ENCODE results near the gene JPH2. TPM values are rescaled to one million over a fixed set of nuclear protein-coding genes. Genes with fewer than 3 reads are reported as not detected.

The JPH2 gene
- total RNA-seq, 2 donors from 2014 or later: 131 to 168 TPM

DNA sequence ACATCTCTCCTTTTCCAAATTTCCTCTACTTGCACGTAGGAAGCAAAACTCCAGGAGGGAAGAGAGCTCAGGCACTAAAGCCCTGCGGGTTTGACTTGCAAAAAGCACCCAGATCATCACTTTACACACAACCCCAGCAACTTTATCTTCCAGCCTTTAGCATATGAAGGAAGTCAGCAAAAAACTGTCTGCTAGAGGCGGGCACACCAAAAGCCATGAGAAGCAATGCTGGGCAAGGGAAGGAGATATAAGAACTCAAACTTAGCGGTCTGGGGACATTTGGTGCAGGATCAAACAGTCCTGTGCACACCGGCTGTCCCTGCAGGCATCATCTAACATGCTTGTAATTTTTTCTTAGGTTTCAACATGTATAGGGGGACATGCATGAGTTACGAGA, 113.3 kb downstream of the JPH2 start:
- H3K27me3 ChIP-seq: no peaks in the 10 kb centered on the region
- no peaks in the 10 kb centered on the region for H3K36me3 ChIP-seq
- TF ChIP-seq, protein P1, sequence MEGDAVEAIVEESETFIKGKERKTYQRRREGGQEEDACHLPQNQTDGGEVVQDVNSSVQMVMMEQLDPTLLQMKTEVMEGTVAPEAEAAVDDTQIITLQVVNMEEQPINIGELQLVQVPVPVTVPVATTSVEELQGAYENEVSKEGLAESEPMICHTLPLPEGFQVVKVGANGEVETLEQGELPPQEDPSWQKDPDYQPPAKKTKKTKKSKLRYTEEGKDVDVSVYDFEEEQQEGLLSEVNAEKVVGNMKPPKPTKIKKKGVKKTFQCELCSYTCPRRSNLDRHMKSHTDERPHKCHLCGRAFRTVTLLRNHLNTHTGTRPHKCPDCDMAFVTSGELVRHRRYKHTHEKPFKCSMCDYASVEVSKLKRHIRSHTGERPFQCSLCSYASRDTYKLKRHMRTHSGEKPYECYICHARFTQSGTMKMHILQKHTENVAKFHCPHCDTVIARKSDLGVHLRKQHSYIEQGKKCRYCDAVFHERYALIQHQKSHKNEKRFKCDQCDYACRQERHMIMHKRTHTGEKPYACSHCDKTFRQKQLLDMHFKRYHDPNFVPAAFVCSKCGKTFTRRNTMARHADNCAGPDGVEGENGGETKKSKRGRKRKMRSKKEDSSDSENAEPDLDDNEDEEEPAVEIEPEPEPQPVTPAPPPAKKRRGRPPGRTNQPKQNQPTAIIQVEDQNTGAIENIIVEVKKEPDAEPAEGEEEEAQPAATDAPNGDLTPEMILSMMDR (IDR thresholded peaks at IDR 0.05): no peak
- H3K27ac ChIP-seq: no peak overlapping the region
- DNase-seq (ENCODE audit: low spot score): no peak
- no peaks in the 10 kb centered on the region for H3K4me1 ChIP-seq
- no peaks in the 10 kb centered on the region for H3K9me3 ChIP-seq
- H3K4me3 ChIP-seq: no peak overlapping the region

DNA sequence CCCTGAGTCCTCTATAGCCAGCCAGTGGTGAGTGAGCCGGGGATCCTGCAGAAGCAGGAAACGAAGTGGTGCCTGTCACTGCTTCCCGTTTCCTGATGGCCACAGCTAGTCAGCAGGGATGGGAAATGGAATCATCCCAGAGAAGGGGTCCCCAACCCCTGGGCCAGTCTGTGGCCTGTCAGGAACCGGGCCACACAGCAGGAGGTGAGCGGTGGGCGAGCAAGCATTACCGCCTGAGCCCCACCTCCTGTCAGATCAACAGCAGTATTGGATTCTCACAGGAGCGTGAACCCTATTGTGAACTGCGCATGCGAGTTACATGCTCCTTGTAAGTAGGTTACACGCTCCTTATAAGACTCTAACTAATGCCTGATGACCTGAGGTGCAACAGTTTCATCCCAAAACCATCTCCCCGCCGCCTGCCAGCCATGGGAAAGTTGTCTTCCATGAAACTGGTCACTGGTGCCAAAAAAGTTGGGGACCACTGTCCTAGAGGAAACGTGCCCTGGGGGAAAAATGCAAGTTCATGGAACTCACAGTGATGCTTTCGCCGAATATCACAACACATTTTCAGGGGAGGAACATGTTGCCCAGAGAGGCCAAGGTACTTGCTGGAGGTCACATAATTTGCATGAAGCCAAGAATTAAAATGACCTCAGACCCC, 113.8 kb downstream of the JPH2 start:
- no peak overlapping the region for H3K4me3 ChIP-seq
- TF ChIP-seq, protein P1 (IDR thresholded peaks at IDR 0.05): no peak
- no peaks in the 10 kb centered on the region for H3K9me3 ChIP-seq
- DNase-seq (ENCODE audit: low spot score): peak; percentile 53
- no peaks in the 10 kb centered on the region for H3K4me1 ChIP-seq
- no peak overlapping the region for H3K27ac ChIP-seq
- no peaks in the 10 kb centered on the region for H3K36me3 ChIP-seq
- no peaks in the 10 kb centered on the region for H3K27me3 ChIP-seq

DNA sequence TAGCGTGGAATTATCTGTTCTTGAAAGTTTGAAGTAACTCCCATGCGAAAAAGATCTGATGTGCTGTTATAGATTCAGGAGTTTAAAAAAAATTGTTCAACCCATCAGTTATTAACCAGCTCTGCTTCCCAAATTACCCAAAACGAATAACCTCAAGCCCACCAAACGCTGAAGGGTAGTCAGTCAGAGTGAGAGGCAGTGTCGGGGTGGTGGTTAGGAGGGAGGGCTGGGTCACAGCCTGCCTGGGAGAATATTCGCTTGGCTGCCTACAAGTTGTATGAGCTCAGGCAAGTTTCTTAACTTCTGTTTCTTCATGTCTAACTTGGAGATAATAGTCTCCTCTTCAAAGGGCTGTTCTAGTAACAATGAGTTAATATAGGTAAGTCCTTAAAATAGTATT, 114.6 kb downstream of the JPH2 start:
- no peak overlapping the region for H3K4me3 ChIP-seq
- no peak overlapping the region for H3K27ac ChIP-seq
- no peaks in the 10 kb centered on the region for H3K36me3 ChIP-seq
- no peaks in the 10 kb centered on the region for H3K27me3 ChIP-seq
- no peaks in the 10 kb centered on the region for H3K4me1 ChIP-seq
- TF ChIP-seq, protein P1 (IDR thresholded peaks at IDR 0.05): no peak
- DNase-seq (ENCODE audit: low spot score): peak; percentile 9
- H3K9me3 ChIP-seq: no peaks in the 10 kb centered on the region

DNA sequence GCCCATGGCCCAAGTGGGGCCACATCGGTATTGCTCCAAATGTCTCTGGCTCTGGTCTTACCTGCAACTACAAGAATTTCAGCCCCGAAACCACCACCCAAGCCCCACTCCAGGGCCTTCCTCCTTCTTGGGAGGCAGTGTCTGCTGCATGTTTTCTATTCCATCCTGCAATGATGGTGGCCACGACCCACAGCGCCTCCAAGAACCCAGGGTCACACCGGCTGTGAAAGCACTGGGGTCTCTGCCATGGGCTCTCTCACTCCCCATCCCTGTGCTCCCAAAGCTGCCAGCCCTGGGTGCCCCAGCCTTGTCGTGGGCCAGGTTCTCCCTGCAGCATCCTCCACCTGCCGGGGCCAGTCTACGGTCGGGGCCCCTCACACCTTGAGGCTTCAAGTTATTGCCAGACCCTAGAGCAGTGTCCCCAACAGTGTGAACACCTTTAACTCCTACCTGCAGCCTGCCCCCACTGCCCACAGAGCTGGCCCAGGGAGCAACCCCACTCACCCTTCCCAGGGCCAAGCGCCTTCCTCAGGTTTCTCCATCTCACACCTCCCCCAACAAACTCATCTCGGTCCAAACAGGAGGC, 115.4 kb downstream of the JPH2 start:
- H3K27me3 ChIP-seq: no peaks in the 10 kb centered on the region
- no peak overlapping the region for H3K27ac ChIP-seq
- no peaks in the 10 kb centered on the region for H3K36me3 ChIP-seq
- DNase-seq (ENCODE audit: low spot score): peak; percentile 42
- H3K4me1 ChIP-seq: no peaks in the 10 kb centered on the region
- no peak overlapping the region for H3K4me3 ChIP-seq
- TF ChIP-seq, protein P1 (IDR thresholded peaks at IDR 0.05): no peak
- H3K9me3 ChIP-seq: no peaks in the 10 kb centered on the region

DNA sequence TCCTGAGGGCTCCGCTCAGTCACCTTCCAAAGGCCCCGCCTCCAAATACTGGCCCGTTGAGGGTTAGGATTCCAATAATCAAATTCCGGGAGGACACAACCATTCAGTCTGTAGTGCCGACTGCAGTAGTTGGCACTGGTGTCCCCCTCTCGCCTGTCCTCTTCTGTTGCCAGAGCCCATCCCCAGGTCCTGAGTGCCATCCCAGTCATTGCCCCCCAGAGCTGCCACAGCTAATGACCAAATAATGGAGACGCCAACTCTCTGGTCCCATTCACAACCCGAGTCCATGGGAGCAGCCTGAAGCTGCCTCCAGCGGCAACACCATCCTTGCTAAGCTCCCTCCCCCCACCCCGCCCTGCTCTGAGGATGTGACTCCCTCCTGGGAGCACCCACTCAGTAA, 115.9 kb downstream of the JPH2 start:
- Histone ChIP-seq H3K4me1 (no peaks in the 10 kb centered on the region), H3K36me3 (no peaks in the 10 kb centered on the region), H3K4me3 (no peak overlapping the region), H3K27me3 (no peaks in the 10 kb centered on the region), H3K9me3 (no peaks in the 10 kb centered on the region), H3K27ac (no peak overlapping the region)
- peak; percentile 9 for DNase-seq (ENCODE audit: low spot score)
- TF ChIP-seq, protein P1 (IDR thresholded peaks at IDR 0.05): no peak
